Cardiac muscle cell (in vitro differentiated cells and primary cell): ENCODE measurements around the gene KIF20A. TPM values are rescaled to one million over a fixed set of nuclear protein-coding genes. Genes with fewer than 3 reads are reported as not detected.
A peak's percentile ranks its signal among the peaks of the same experiment; 100 is the strongest.

Source experiments
- DNase-seq, 2 donors: peaks; one replicate each; pipeline versions ENCODE4 v3.0.0 to v3.0.0-alpha.2; 2010 to 2017; ENCODE audit warnings: low read depth in 1 of 2, low spot score in 1 of 2
- H3K27ac ChIP-seq: fragments of 200-600 bp; sonication (generic); 2 replicates; pipeline ENCODE4 v1.5.1; 2016
- H3K27me3 ChIP-seq: fragments of 200-600 bp; sonication (generic); 2 replicates; pipeline ENCODE4 v1.6.0; 2016; ENCODE audit warnings: control low read depth
- H3K36me3 ChIP-seq: fragments of 200-600 bp; sonication (generic); 2 replicates; pipeline ENCODE4 v1.5.1; 2016; ENCODE audit warnings: control low read depth
- H3K4me1 ChIP-seq: fragments of 200-600 bp; sonication (generic); 2 replicates; pipeline ENCODE4 v1.8.1; 2017; ENCODE audit warnings: low read depth, mild to moderate bottlenecking, mixed run types
- H3K4me3 ChIP-seq: fragments of 200-600 bp; sonication (generic); 2 replicates; pipeline ENCODE4 v1.5.1; 2016; ENCODE audit warnings: mild to moderate bottlenecking
- H3K9me3 ChIP-seq: fragments of 200-600 bp; sonication (generic); 2 replicates; pipeline ENCODE4 v1.5.1; 2017; ENCODE audit warnings: low read depth, mild to moderate bottlenecking, control low read depth
- polyA plus RNA-seq: library from polyadenylated mRNA; unstranded; fragments of >200 nt; fragmentation: Nextera tagmentation; extraction: Ambion mirVana; gene quantifications from 2 replicates; pipeline ENCODE4 v1.2.1, GENCODE V29; 2016
- total RNA-seq: library from RNA; depleted of rRNA; stranded (reverse); fragments of >200 nt; gene quantifications from 2 replicates; pipeline ENCODE4 v1.2.3, GENCODE V29; 2016
- TF ChIP-seq, protein P1 (sequence below): IDR thresholded peaks from 2 replicates; pipeline ENCODE4 v1.5.1; 2012; ENCODE audit warnings: low read depth, mild to moderate bottlenecking, low read length

The KIF20A gene
- total and polyA plus RNA-seq, 2 experiments from 2014 or later: 7.2 to 106 TPM

DNA sequence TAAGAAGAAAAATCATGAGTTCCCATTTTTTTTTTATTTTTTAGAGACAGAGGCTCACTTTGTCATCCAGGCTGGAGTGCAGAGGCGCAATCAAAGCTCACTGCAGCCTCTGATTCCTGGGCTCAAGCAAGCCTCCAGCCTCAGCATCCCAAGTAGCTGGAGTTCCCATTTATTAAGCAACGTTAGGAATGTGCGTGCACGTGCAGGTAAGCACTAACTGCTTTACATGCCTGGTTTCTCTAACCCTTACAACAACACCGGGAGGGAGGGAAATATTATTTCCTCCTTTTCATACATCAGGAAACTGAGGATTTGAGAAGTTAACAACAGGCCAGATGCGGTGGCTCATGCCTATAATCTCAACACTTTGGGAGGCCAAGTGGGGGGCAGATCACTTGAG, 50.5 kb downstream of the KIF20A start:
- no peak overlapping the region for H3K4me3 ChIP-seq
- no peak for DNase-seq
- H3K4me1 ChIP-seq: no peaks in the 10 kb centered on the region
- TF ChIP-seq, protein P1, sequence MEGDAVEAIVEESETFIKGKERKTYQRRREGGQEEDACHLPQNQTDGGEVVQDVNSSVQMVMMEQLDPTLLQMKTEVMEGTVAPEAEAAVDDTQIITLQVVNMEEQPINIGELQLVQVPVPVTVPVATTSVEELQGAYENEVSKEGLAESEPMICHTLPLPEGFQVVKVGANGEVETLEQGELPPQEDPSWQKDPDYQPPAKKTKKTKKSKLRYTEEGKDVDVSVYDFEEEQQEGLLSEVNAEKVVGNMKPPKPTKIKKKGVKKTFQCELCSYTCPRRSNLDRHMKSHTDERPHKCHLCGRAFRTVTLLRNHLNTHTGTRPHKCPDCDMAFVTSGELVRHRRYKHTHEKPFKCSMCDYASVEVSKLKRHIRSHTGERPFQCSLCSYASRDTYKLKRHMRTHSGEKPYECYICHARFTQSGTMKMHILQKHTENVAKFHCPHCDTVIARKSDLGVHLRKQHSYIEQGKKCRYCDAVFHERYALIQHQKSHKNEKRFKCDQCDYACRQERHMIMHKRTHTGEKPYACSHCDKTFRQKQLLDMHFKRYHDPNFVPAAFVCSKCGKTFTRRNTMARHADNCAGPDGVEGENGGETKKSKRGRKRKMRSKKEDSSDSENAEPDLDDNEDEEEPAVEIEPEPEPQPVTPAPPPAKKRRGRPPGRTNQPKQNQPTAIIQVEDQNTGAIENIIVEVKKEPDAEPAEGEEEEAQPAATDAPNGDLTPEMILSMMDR: no peak
- H3K36me3 ChIP-seq: no peaks in the 10 kb centered on the region
- H3K9me3 ChIP-seq: no peaks in the 10 kb centered on the region
- no peaks in the 10 kb centered on the region for H3K27me3 ChIP-seq
- H3K27ac ChIP-seq: no peak overlapping the region

- Histone ChIP-seq H3K4me1 (no peaks in the 10 kb centered on the region), H3K27me3 (no peaks in the 10 kb centered on the region), H3K9me3 (no peaks in the 10 kb centered on the region), H3K4me3 (no peak overlapping the region), H3K27ac (no peak overlapping the region), H3K36me3 (no peaks in the 10 kb centered on the region)
- DNase-seq: peak in 1 of 2 donors; percentile 55
- TF ChIP-seq, protein P1: no peak
These were observed 51.3 kb downstream of the KIF20A start for GRCh38 chr5:138230261-138230660.

- TF ChIP-seq, protein P1: no peak
- H3K27ac ChIP-seq: no peak overlapping the region
- peak; percentile 12 to 75 for DNase-seq
These were observed 52.2 kb downstream of the KIF20A start for GRCh38 chr5:138230981-138231589.

DNA sequence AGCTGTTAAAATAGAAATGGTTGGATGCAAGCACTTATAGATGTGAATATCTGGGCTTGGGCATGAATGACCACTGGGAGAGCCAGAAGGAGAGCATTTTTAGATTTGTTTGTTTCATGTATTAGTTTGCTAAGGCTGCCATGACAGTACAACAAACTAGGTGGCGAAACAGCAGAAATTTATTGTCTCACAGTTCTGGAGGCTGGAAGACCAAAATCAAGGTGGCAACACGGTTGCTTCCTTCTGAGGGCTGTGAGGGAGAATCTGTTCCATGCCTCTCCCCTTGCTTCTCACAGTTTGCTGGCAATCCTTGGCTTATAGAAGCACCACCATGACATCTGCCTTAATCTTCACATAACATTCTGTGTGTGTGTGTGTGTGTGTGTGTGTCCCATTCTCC, 54.4 kb downstream of the KIF20A start:
- H3K27ac ChIP-seq: no peak overlapping the region
- no peak overlapping the region for H3K4me3 ChIP-seq
- TF ChIP-seq, protein P1: no peak
- DNase-seq: no peak
- H3K27me3 ChIP-seq: no peaks in the 10 kb centered on the region
- no peaks in the 10 kb centered on the region for H3K36me3 ChIP-seq
- H3K9me3 ChIP-seq: no peaks in the 10 kb centered on the region
- H3K4me1 ChIP-seq: no peaks in the 10 kb centered on the region

More at GRCh38 chr5:138230981-138231589, 52.2 kb downstream of the KIF20A start:
- no peak overlapping the region for H3K4me3 ChIP-seq
- no peaks in the 10 kb centered on the region for H3K9me3 ChIP-seq
- no peaks in the 10 kb centered on the region for H3K27me3 ChIP-seq
- no peaks in the 10 kb centered on the region for H3K36me3 ChIP-seq
- H3K4me1 ChIP-seq: no peaks in the 10 kb centered on the region

DNA sequence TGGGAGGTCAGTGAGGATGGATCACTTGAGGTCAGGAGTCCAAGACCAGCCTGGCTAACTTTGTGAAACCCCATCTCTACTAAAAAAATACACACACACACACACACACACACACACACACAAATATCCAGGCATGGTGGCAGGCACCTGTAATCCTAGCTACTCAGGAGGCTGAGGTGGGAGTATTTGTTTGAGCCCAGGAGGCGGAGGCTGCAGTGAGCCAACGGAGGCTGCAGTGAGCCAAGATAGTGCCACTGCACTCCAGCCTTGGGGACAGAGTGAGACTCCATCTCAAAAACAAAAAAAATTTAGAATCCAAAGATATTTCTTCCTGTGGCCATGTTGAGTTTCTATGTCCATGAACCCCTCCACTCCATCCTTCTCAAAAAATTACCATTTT, 55.7 kb downstream of the KIF20A start:
- H3K9me3 ChIP-seq: no peaks in the 10 kb centered on the region
- TF ChIP-seq, protein P1: no peak
- H3K4me1 ChIP-seq: no peaks in the 10 kb centered on the region
- peaks cover 4% of the 10 kb centered on the region for H3K27me3 ChIP-seq
- DNase-seq: no peak
- no peak overlapping the region for H3K27ac ChIP-seq
- no peaks in the 10 kb centered on the region for H3K36me3 ChIP-seq
- no peak overlapping the region for H3K4me3 ChIP-seq

Other genes starting within 250 kb of the KIF20A start
- 9.4 and 15.3 TPM in 2 replicates for gene FAM13B, start 146.0 kb upstream of the KIF20A start, total RNA-seq
- 10.7 and 15.8 TPM in 2 replicates for gene FAM13B, start 146.0 kb upstream of the KIF20A start, polyA plus RNA-seq
- gene WNT8A, start 95.1 kb upstream of the KIF20A start, total RNA-seq: not detected in 2 replicates
- gene WNT8A, start 95.1 kb upstream of the KIF20A start, polyA plus RNA-seq: not detected in 2 replicates
- gene NME5, start 39.7 kb upstream of the KIF20A start, total RNA-seq: 4.1 and 7.4 TPM in 2 replicates
- 8.6 and 10.4 TPM in 2 replicates for gene NME5, start 39.7 kb upstream of the KIF20A start, polyA plus RNA-seq
- gene BRD8, start 482 bp upstream of the KIF20A start, total RNA-seq: 49.6 and 93.5 TPM in 2 replicates
- gene BRD8, start 482 bp upstream of the KIF20A start, polyA plus RNA-seq: 55.2 and 67.5 TPM in 2 replicates
- gene CDC23, start 34.2 kb downstream of the KIF20A start, total RNA-seq: 26.0 and 26.5 TPM in 2 replicates
- 60.1 and 60.5 TPM in 2 replicates for gene CDC23, start 34.2 kb downstream of the KIF20A start, polyA plus RNA-seq
- gene GFRA3, start 95.5 kb downstream of the KIF20A start, total RNA-seq: 0.39 and 0.53 TPM in 2 replicates
- gene GFRA3, start 95.5 kb downstream of the KIF20A start, polyA plus RNA-seq: 0.51 TPM in 1 of 2 replicates, not detected in the other
- gene CDC25C, start 152.7 kb downstream of the KIF20A start, total RNA-seq: 2.7 and 16.2 TPM in 2 replicates
- gene CDC25C, start 152.7 kb downstream of the KIF20A start, polyA plus RNA-seq: 5.0 and 18.8 TPM in 2 replicates
- gene FAM53C, start 159.2 kb downstream of the KIF20A start, total RNA-seq: 31.1 and 45.4 TPM in 2 replicates
- gene FAM53C, start 159.2 kb downstream of the KIF20A start, polyA plus RNA-seq: 43.6 and 52.8 TPM in 2 replicates
- 69.4 and 99.2 TPM in 2 replicates for gene KDM3B, start 173.6 kb downstream of the KIF20A start, total RNA-seq
- 36.5 and 58.4 TPM in 2 replicates for gene KDM3B, start 173.6 kb downstream of the KIF20A start, polyA plus RNA-seq